Measurements from ENCODE around the gene TPTE.
"Not testable (repeated sequence)": the region's sequence is repeated elsewhere in the genome, so short reads cannot be mapped to it uniquely, and the experiment has no call there.

- TF ChIP-seq, protein P1, sequence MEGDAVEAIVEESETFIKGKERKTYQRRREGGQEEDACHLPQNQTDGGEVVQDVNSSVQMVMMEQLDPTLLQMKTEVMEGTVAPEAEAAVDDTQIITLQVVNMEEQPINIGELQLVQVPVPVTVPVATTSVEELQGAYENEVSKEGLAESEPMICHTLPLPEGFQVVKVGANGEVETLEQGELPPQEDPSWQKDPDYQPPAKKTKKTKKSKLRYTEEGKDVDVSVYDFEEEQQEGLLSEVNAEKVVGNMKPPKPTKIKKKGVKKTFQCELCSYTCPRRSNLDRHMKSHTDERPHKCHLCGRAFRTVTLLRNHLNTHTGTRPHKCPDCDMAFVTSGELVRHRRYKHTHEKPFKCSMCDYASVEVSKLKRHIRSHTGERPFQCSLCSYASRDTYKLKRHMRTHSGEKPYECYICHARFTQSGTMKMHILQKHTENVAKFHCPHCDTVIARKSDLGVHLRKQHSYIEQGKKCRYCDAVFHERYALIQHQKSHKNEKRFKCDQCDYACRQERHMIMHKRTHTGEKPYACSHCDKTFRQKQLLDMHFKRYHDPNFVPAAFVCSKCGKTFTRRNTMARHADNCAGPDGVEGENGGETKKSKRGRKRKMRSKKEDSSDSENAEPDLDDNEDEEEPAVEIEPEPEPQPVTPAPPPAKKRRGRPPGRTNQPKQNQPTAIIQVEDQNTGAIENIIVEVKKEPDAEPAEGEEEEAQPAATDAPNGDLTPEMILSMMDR (IDR thresholded peaks at IDR 0.05; ENCODE audit: low read depth, low read length): not testable (repeated sequence)
- TF ChIP-seq POLR2A (IDR thresholded peaks at IDR 0.05; ENCODE audit: extremely low read depth, insufficient read length); MYC (IDR thresholded peaks at IDR 0.05; ENCODE audit: low read depth, low read length): not testable (repeated sequence)
Observed at GRCh38 chr21:10477794-10478193, 43.6 kb upstream of the TPTE start.

Data from NB4 (cell line).